Loucy (cell line): Measurements from ENCODE around the gene ZNF831.

Experiments
- H2AFZ ChIP-seq: fragments of 200-600 bp; sonication (generic); 2 replicates; pipeline ENCODE4 v1.6.0; 2016; ENCODE audit warnings: antibody characterized with exemption, mild to moderate bottlenecking, low read length, moderate library complexity
- H3F3A ChIP-seq: fragments of 200-600 bp; 2 replicates; pipeline ENCODE4 v1.6.0; 2016; ENCODE audit warnings: antibody characterized with exemption, low read depth, mild to moderate bottlenecking
- H3K27me3 ChIP-seq: fragments of 200-600 bp; sonication (generic); 2 replicates; pipeline ENCODE4 v1.6.1; 2014; ENCODE audit warnings: low read length, mild to moderate bottlenecking; ENCODE audit not compliant: insufficient read depth, poor library complexity, severe bottlenecking
- H3K36me3 ChIP-seq: fragments of 200-600 bp; sonication (generic); 2 replicates; pipeline ENCODE4 v1.6.1; 2016; ENCODE audit warnings: low read length; ENCODE audit not compliant: insufficient read depth
- H3K4me1 ChIP-seq: fragments of 200-600 bp; sonication (generic); 2 replicates; pipeline ENCODE4 v1.5.1; 2014; ENCODE audit warnings: low read length, mild to moderate bottlenecking; ENCODE audit not compliant: insufficient read depth, poor library complexity, severe bottlenecking
- H3K4me2 ChIP-seq: fragments of 200-600 bp; sonication (generic); 2 replicates; pipeline ENCODE4 v1.6.0; 2014; ENCODE audit warnings: antibody characterized with exemption, low read length, low read depth, mild to moderate bottlenecking; ENCODE audit not compliant: poor library complexity, severe bottlenecking
- H3K4me3 ChIP-seq: fragments of 200-600 bp; sonication (generic); 2 replicates; pipeline ENCODE4 v1.5.1; 2014; ENCODE audit warnings: low read length, mild to moderate bottlenecking, mixed read lengths; ENCODE audit not compliant: poor library complexity, severe bottlenecking
- H3K79me2 ChIP-seq: fragments of 200-600 bp; sonication (generic); 2 replicates; pipeline ENCODE4 v1.6.1; 2014; ENCODE audit warnings: low read length; ENCODE audit not compliant: insufficient read depth
- H3K9ac ChIP-seq: fragments of 200-600 bp; sonication (generic); 2 replicates; pipeline ENCODE4 v1.6.0; 2014; ENCODE audit warnings: mild to moderate bottlenecking, low read depth, low read length, moderate library complexity; ENCODE audit not compliant: poor library complexity, severe bottlenecking
- H3K9me2 ChIP-seq: fragments of 200-600 bp; sonication (generic); replicated peaks from 2 replicates; pipeline ENCODE4 v1.6.1; 2016; ENCODE audit warnings: low read depth, low read length, mixed read lengths
- H3K9me3 ChIP-seq: fragments of 200-600 bp; sonication (generic); 2 replicates; pipeline ENCODE4 v1.6.1; 2014; ENCODE audit warnings: mild to moderate bottlenecking, antibody characterized with exemption, low read length, low read depth; ENCODE audit not compliant: insufficient read depth
- H4K20me1 ChIP-seq: fragments of 200-600 bp; sonication (generic); 2 replicates; pipeline ENCODE4 v1.6.0; 2014; ENCODE audit warnings: antibody characterized with exemption, low read length, mild to moderate bottlenecking; ENCODE audit not compliant: insufficient read depth, poor library complexity, severe bottlenecking
- EZH2phosphoT487 ChIP-seq: fragments of 200-600 bp; IDR thresholded peaks from 2 replicates; pipeline ENCODE4 v1.6.1; 2018; ENCODE audit warnings: antibody characterized with exemption, mild to moderate bottlenecking, moderate library complexity, borderline replicate concordance
- TF ChIP-seq, protein P1 (sequence below): fragments of 200-600 bp; sonication (generic); conservative IDR thresholded peaks from 2 replicates; pipeline ENCODE4 v1.5.1; 2014; ENCODE audit warnings: mild to moderate bottlenecking, antibody characterized with exemption, low read length

ZNF831 gene

DNA sequence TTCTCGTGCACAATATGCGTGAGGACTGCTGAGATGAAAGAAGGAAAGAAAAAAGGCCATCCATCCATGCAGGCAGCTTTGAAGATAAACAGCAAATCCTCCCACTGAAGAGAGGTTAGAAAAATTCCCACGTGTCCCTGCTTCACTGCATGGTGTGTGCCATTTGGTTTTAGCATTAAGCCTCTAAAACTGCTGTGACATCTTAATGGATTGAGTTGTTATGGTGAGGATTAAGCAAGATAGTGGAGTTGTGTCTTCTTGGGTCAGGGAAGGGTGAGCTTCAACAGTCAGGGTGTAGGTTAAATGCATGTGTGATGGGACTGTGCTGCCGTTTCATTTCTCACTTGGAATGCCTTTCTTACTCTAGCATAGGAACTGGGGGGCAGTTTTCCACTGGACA is 50.5 kb downstream of the ZNF831 start:
- Histone ChIP-seq H3K9me3 (no peaks in the 10 kb centered on the region), H2AFZ (no peak overlapping the region), H3K4me3 (no peak overlapping the region), H3K4me2 (no peak overlapping the region), H3K9me2 (no peaks in the 10 kb centered on the region), H3K9ac (no peak overlapping the region), H3F3A (no peaks in the 10 kb centered on the region), H3K36me3 (no peaks in the 10 kb centered on the region), H3K4me1 (no peaks in the 10 kb centered on the region), H3K79me2 (no peaks in the 10 kb centered on the region), H3K27me3 (no peaks in the 10 kb centered on the region), H4K20me1 (no peaks in the 10 kb centered on the region)
- no peak for TF ChIP-seq EZH2phosphoT487
- TF ChIP-seq, protein P1, sequence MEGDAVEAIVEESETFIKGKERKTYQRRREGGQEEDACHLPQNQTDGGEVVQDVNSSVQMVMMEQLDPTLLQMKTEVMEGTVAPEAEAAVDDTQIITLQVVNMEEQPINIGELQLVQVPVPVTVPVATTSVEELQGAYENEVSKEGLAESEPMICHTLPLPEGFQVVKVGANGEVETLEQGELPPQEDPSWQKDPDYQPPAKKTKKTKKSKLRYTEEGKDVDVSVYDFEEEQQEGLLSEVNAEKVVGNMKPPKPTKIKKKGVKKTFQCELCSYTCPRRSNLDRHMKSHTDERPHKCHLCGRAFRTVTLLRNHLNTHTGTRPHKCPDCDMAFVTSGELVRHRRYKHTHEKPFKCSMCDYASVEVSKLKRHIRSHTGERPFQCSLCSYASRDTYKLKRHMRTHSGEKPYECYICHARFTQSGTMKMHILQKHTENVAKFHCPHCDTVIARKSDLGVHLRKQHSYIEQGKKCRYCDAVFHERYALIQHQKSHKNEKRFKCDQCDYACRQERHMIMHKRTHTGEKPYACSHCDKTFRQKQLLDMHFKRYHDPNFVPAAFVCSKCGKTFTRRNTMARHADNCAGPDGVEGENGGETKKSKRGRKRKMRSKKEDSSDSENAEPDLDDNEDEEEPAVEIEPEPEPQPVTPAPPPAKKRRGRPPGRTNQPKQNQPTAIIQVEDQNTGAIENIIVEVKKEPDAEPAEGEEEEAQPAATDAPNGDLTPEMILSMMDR = no peak

DNA sequence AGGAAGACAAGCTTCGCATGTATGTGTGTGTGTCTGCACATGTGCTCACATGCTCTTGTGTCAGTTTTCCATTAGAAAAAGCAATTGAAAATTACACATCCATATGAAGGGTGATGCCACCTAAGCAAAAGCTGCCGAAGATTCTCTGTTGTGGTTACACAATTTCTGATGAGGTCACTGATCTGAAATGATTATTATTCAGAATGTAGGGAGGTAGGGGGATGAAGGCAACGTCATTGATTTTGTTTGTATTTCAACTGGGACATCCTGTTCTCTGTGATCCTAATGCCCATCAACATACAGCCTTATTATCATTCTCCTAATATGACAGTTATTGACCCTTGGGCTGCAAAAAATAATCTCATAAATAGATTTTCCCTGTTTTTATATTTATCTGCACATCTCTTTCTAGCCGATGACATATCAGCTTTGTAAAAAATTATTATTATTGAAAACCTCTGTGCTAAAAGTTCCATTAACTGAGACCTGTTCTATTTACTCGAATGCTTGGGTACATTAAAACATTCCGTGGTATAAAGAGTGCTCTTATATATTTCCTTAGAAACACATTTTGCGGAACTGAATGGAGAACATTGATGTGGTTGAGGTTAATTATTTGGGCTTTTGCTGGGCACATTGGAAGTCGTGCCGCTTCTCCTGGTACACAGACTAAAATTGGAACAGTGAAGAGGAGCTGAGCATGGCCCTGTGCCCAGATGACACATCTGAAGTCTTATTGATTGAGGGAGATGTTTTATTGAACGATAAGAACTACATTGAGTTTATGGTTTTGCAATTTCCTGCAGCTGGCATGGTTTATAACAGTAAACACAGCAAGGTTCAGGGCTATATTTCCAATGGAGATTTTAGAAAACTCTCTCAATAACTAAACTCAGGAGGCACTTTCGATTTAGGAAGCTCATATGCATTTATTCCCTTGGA is 51.3 kb downstream of the ZNF831 start:
- TF ChIP-seq EZH2phosphoT487 = no peak
- TF ChIP-seq, protein P1 = no peak
- no peak overlapping the region for H3K9ac ChIP-seq
- no peaks in the 10 kb centered on the region for H3K27me3 ChIP-seq
- H3F3A ChIP-seq = no peaks in the 10 kb centered on the region
- H2AFZ ChIP-seq = no peak overlapping the region
- no peaks in the 10 kb centered on the region for H3K9me3 ChIP-seq
- H3K79me2 ChIP-seq = no peaks in the 10 kb centered on the region
- no peaks in the 10 kb centered on the region for H4K20me1 ChIP-seq
- no peak overlapping the region for H3K4me3 ChIP-seq
- H3K36me3 ChIP-seq = no peaks in the 10 kb centered on the region
- no peaks in the 10 kb centered on the region for H3K9me2 ChIP-seq
- H3K4me1 ChIP-seq = no peaks in the 10 kb centered on the region
- no peak overlapping the region for H3K4me2 ChIP-seq

DNA sequence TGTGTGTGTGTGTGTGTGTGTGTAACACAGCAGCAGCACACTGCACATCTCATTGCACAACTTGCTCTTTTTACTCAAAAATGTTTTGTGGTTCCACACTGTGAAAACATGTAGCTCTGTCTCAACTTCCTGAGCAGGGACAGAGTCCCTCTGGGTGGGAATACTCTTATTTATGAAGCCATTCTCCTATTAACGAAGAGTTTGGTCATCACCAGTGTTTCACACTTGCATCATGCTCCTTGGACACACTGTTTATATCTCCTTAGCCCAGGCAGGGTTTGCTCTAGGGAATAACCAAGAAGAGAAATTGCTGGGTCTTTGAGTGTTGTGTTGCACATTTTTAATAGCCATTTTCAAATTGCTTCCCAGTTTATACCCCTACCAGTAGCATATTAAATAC is 53.6 kb downstream of the ZNF831 start:
- no peak for TF ChIP-seq EZH2phosphoT487
- TF ChIP-seq, protein P1 = no peak
- Histone ChIP-seq H3K9me2 (no peaks in the 10 kb centered on the region), H3K4me1 (no peaks in the 10 kb centered on the region), H3K4me2 (no peak overlapping the region), H3K9ac (no peak overlapping the region), H2AFZ (no peak overlapping the region), H4K20me1 (no peaks in the 10 kb centered on the region), H3K27me3 (no peaks in the 10 kb centered on the region), H3K9me3 (no peaks in the 10 kb centered on the region), H3K79me2 (no peaks in the 10 kb centered on the region), H3K36me3 (no peaks in the 10 kb centered on the region), H3F3A (no peaks in the 10 kb centered on the region), H3K4me3 (no peak overlapping the region)
